ENCODE data around the gene PMS1.

DNA sequence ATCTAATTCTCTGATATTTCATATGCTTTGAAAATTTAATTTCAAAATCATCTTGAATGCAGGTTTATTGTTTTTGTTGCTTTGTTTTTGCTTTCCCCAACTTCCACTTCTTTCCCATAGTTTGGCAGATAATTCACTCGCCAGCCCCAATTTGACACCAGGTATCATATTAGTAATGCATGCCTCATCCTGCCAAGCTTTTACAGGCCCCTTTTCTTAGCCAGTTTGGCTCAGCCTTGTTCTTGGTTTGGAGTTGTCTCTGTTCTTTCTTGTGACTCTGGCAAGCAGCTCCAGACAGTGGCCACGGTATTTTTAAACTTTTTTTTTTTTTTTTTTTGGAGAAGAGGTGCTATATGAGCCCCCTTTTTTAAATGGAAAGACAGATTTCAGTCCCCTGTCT, 65.3 kb downstream of the PMS1 start:
- TF ChIP-seq, protein P1, sequence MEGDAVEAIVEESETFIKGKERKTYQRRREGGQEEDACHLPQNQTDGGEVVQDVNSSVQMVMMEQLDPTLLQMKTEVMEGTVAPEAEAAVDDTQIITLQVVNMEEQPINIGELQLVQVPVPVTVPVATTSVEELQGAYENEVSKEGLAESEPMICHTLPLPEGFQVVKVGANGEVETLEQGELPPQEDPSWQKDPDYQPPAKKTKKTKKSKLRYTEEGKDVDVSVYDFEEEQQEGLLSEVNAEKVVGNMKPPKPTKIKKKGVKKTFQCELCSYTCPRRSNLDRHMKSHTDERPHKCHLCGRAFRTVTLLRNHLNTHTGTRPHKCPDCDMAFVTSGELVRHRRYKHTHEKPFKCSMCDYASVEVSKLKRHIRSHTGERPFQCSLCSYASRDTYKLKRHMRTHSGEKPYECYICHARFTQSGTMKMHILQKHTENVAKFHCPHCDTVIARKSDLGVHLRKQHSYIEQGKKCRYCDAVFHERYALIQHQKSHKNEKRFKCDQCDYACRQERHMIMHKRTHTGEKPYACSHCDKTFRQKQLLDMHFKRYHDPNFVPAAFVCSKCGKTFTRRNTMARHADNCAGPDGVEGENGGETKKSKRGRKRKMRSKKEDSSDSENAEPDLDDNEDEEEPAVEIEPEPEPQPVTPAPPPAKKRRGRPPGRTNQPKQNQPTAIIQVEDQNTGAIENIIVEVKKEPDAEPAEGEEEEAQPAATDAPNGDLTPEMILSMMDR (conservative IDR thresholded peaks at IDR 0.05; ENCODE audit: low read depth, low read length), result no peak
- TF ChIP-seq EZH2 (IDR thresholded peaks at IDR 0.05; ENCODE audit: borderline replicate concordance, low read depth, low read length, poor library complexity, severe bottlenecking), result no peak

Measured in A673 (cell line).